NCI-H2081 (cell line): ENCODE data around the gene EFCAB11.
A peak's percentile ranks its signal among the peaks of the same experiment; 100 is the strongest.

Experiments used
- DNase-seq, 2 experiments: peaks; one replicate each; lab custom pipeline; 2025; lab: John Stamatoyannopoulos, UW

EFCAB11 gene

DNA sequence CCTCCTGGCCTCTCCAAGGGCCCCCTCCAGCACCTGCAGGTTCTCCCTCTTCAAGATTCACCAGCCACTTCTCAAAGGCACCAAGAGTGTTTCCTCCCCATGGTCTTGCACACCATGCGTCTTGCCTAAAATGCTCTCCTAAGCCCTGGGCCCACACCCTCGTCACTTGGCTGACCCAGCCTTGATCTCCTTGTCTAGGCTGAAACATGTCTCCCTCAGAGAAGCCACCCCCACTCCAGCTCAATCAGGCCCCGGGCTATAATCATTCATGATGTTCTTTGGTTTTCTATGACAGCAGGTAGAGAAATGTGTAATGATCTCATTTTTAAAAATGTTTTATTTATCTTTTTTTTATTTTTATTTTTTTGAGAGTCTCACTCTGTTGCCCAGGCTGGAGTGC is 88.1 kb downstream of the EFCAB11 start:
- no peak for DNase-seq

- DNase-seq: no peak
These were observed 89.4 kb downstream of the EFCAB11 start for GRCh38 chr14:89865153-89865552.

GRCh38 chr14:89862856-89863255 is 91.7 kb downstream of the EFCAB11 start:
- no peak for DNase-seq

DNA sequence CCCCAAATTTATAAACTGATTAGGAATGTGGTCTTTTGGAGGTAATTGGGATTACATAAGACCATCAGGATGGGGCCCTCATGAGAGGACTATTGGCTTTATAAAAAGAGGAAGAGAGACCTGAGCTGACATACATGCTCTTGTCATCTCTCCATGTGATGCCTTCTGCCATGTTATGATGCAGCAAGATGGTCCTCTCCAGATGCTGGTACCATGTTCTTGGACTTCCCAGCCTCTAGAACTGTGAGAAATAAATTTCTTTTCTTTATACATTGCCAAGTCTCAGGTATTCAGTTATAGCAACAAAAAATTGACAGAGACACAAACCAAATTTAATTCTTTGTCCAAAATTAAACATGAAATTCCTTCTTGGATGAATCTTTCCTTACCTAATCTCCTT is 92.9 kb downstream of the EFCAB11 start:
- no peak for DNase-seq

DNA sequence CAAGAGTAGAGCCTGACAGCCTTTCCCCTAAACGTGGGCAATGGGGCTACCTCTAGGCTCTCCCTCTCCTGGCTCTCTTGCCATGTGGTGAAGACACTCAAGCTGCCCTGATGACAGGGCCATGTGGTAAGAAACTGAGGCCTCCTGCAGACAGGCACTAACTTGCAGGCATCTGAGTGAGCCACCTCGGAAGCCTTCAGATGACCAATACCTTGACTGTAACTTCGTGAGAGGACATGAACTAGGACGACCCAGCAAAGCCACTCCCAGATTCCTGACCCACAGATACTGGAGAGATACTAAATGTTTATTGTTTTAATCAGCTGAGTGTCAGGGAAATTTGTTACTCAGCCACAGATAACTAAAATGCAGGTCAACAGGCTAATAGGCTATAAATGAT is 96.4 kb downstream of the EFCAB11 start:
- DNase-seq: no peak

DNA sequence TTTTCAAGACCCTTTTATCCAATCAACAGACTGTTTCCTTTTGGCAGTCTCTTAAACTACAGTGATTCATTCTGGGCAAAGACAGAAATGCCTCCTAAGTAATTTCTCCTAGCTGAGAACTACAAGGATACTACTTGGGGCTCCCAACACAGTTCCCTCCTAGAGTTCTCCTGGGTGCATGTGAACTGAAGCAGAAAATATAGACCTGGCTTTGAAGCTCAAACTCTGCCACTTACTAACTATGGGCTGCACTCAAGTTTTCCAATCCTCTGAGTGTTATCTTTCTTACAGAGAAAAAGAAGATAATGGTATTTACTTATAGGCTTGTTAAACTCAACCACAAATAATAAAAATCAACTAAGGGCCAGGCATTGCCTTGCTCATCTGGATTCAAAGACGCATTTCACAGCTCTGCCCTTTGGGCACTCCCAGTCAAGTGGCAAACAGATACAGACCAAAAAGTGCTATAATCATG is 97.6 kb downstream of the EFCAB11 start:
- no peak for DNase-seq

- no peak for DNase-seq
These were observed 98.4 kb downstream of the EFCAB11 start for GRCh38 chr14:89855961-89856656.

DNA sequence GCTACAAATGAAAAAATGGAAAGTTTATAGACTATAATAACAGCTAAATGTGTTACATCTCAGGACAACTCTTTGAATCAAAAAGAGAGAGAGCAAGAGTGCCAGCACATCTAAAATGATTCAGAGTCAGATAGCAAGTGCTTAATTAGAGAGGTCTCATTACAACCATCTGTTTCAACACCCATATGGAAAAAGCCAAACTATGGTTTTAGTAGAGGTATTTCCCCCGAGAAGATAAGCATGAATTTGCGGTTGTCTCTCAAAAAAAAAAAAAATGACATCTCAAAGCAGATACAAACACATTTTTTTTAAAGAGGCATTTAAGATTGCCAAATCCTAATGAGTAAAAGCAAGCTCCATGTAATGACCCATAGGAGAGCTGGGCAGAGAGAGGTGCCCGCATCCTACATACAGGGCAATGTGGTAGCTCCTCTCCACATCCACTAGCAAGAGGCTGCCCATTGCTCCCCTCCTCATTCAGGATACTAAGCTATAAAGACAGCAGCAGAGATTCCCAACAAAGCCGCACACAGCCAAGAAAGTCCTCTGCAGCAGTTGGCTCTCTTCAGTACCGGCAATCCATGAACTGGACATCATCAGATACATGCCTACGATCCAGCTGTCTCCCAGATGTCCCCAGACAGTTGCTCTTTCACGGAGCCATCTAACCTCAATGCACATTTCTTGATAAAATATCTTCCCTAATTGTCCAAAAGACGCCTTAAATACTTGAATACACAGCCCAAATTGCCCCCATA is 100.4 kb downstream of the EFCAB11 start:
- DNase-seq: no peak

GRCh38 chr14:89851106-89851505 is 103.4 kb downstream of the EFCAB11 start:
- DNase-seq: peak; percentile 80 to 95

GRCh38 chr14:89849931-89850330 is 104.6 kb downstream of the EFCAB11 start:
- DNase-seq: no peak

DNA sequence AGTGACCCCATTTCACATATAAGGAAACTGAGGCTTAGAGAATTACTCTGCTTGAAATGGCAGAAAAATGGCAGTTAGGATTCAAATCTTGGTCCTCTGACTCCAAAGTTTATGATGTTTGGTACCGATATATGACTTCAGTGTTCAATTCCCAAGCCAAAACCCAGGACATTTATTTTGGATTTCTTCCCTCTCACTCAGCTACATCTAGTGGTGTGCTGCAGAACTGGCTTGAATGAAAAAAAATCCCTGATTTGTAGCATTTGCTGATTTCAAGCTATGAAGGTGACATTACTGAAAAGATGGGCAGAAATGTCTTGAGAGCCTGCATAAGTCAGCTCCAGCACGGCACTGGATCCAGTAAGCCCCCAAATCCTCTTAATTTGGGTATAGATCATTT is 106.4 kb downstream of the EFCAB11 start:
- no peak for DNase-seq

GRCh38 chr14:89845346-89845745 is 109.2 kb downstream of the EFCAB11 start:
- DNase-seq: no peak

GRCh38 chr14:89844508-89844907 is 110.0 kb downstream of the EFCAB11 start:
- no peak for DNase-seq

- no peak for DNase-seq
These were observed 111.7 kb downstream of the EFCAB11 start for GRCh38 chr14:89842837-89843236.

- DNase-seq: no peak
These were observed 112.7 kb downstream of the EFCAB11 start for GRCh38 chr14:89841851-89842250.

DNA sequence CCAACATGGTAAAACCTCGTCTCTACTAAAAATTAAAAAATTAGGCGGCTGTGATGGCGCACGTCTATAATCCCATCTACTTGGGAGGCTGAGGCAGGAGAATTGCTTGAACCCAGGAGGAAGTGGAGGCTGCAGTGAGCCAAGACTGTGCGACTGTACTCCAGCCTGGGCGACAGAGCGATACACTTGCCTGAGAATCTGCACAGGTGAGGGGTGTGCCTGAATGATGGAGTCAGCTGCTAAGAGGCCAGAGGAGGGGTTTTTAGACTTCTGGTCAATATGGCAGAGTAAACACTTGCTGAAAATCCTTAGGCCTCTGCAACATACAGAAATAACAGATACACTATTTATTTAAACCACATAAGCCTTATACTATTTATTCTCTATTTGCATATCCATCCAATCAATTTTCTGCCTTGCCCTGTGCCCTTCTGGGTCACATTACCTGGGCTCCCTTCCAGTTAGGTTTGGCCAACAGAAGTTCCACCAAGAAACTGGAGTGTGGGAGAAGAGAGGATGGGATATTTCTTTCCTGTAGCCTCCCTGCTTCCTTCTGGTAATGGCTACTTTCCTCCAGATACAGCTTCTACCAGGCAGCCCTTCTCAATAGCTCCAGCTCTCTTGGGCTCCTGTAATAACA is 117.6 kb downstream of the EFCAB11 start:
- no peak for DNase-seq

DNA sequence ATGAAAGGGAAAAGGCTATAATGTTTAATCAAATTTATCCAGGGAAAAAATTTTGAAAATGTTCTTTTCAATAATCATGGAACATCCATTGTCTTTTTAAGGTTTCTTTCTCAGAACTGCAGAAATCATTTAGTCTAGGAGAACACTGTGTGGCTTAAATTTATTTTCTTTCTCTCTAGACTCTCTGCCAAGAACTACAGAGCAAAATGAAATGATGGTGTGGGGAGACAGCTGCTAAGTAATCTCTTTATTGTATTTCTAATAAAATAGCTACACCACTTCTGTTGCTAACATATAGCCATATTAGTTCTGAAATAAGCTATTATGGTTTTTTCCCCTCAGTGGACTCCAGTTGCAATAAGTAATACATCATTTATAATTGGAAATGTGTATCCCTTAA is 120.9 kb downstream of the EFCAB11 start:
- DNase-seq: no peak

DNA sequence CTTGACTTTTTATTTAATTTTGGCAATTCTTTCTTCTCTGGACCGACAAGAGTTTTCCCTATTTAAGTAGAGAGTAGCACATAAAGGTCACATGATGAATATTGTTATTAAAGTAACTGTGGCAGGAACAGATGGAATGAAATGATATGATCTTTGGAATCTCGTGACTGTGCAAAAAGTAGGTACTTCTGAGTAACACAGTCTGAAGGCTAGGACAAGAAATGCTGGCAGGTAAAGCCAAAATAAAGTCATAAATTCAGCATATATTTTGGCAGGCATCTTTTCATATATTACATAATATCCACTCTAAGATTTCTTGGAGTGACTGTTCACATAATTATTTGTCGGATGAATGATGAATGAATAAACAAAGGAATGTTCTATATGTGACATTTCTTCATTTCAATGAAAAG is 121.4 kb downstream of the EFCAB11 start:
- no peak for DNase-seq

DNA sequence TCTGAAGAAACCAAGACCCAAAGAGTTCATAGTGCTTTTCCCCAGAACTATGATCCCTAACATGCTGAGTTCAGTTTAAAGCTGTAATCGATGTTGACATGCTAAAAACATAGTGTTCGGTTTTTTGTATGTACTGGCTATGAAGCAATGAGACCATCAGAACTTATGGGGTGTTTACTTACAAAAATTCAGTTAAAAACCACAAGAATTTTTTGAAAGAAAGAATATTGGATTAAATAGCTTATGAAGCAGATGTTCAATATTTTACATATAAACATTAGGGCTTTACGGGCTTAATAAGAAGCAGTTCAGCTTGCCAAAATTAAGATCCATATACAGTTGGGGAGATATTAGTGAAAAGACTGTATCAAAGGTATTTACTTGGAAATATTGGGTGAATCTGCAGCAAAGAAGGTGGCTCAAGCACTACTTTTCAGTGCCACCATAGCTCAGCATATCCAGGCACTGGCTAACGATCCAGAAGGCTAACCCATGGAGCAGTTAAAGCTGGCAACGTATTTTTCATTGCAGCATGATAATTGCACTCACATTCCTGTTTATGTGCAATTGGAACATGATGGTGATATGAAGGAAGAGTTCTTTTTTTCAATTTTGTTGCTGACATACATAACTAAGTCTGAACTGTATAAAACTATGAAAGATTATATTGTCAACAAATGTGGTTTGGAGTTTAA is 125.9 kb downstream of the EFCAB11 start:
- no peak for DNase-seq

- DNase-seq: no peak
These were observed 127.3 kb downstream of the EFCAB11 start for GRCh38 chr14:89827265-89827664.

GRCh38 chr14:89826596-89826995 is 127.9 kb downstream of the EFCAB11 start:
- DNase-seq: no peak

DNA sequence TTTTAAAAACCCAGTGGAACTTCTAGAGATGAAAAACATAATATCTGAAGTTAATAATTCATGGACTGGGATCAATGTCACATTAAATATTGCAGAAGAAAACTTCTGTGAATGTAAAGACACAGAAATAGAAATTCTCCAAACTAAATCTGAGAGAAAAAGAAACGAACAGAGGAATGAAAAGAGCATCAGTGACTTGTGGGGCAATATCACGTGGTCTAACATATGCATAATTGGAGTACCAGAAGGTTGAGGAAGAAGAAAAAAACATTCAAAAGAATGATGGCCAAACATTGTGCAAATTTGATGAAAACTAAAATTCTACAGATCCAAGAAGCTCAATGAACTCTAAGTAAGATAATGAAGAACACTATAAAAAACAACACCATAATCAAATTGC is 130.8 kb downstream of the EFCAB11 start:
- no peak for DNase-seq
